Calu3 (cell line): ENCODE measurements around the gene CRCP. TPM values are rescaled to one million over a fixed set of nuclear protein-coding genes. Genes with fewer than 3 reads are reported as not detected.

Source experiments
- BruUV-seq: library from RNA; stranded (reverse); fragments of 400-500 nt; replicated peaks from 2 replicates; lab custom pipeline; 2021; lab: Mats Ljungman, UMichigan
- CTCF ChIA-PET: fragments of 300-600 bp; sonication (Branson Sonifier 250); formaldehyde crosslinking; loops from one replicate; lab custom pipeline; 2022; ENCODE audit warnings: antibody characterized with exemption; lab: Charles Lee
- DNase-seq: peaks from one replicate; pipeline ENCODE4 v3.0.0; 2022
- H3K27ac Mint-ChIP-seq: one replicate; pipeline ENCODE4 v1.8.0; 2022; ENCODE audit warnings: mixed read lengths; ENCODE audit not compliant: unreplicated experiment
- H3K27me3 Mint-ChIP-seq: one replicate; pipeline ENCODE4 v1.8.0; 2022; ENCODE audit warnings: mixed read lengths; ENCODE audit not compliant: unreplicated experiment
- H3K36me3 Mint-ChIP-seq: one replicate; pipeline ENCODE4 v1.8.0; 2022; ENCODE audit warnings: mild to moderate bottlenecking, moderate library complexity, mixed read lengths; ENCODE audit not compliant: insufficient read depth, unreplicated experiment
- H3K4me1 Mint-ChIP-seq: one replicate; pipeline ENCODE4 v1.8.0; 2022; ENCODE audit warnings: mild to moderate bottlenecking, low read depth, mixed read lengths; ENCODE audit not compliant: unreplicated experiment
- H3K4me3 Mint-ChIP-seq: one replicate; pipeline ENCODE4 v1.8.0; 2022; ENCODE audit warnings: mild to moderate bottlenecking, low read depth, moderate library complexity, mixed read lengths; ENCODE audit not compliant: unreplicated experiment
- H3K9me3 Mint-ChIP-seq: one replicate; pipeline ENCODE4 v1.8.0; 2022; ENCODE audit warnings: low read depth, mixed read lengths; ENCODE audit not compliant: unreplicated experiment
- CTCF ChIP-seq: fragments of 200-600 bp; IDR thresholded peaks from one replicate; pipeline ENCODE4 v1.8.0; 2022; ENCODE audit warnings: antibody characterized with exemption; ENCODE audit not compliant: unreplicated experiment
- intact Hi-C: fragments of 100-400 bp; cut with micrococcal nuclease; formaldehyde crosslinking; loops from one replicate; pipeline ENCODE4 v1.10.0; 2022; ENCODE audit not compliant: unreplicated experiment
- total RNA-seq: library from RNA; stranded (reverse); gene quantifications from 2 replicates; pipeline ENCODE4 v1.2.3, GENCODE V29; 2022

CRCP gene
- total RNA-seq, 1 experiment from 2014 or later, result 30.1 TPM

- CTCF ChIA-PET, result no interaction called here
- no TSS peak for BruUV-seq
- TF ChIP-seq CTCF, result no peak
- intact Hi-C loops, result no loop called here
- no peak for DNase-seq
- H3K36me3 Mint-ChIP-seq, result no peaks in the 10 kb centered on the region
- no peak overlapping the region for H3K27ac Mint-ChIP-seq
- H3K27me3 Mint-ChIP-seq, result peaks cover 20% of the 10 kb centered on the region
- no peaks in the 10 kb centered on the region for H3K4me1 Mint-ChIP-seq
- no peaks in the 10 kb centered on the region for H3K9me3 Mint-ChIP-seq
- no peak overlapping the region for H3K4me3 Mint-ChIP-seq
Measured at GRCh38 chr7:66193146-66193725, 78.6 kb downstream of the CRCP start.

- TF ChIP-seq CTCF, result no peak
- intact Hi-C loops, result no loop called here
- BruUV-seq, result no TSS peak
- H3K27ac Mint-ChIP-seq, result no peak overlapping the region
- no peak for DNase-seq
- no peak overlapping the region for H3K4me3 Mint-ChIP-seq
- CTCF ChIA-PET, result no interaction called here
- H3K27me3 Mint-ChIP-seq, result peaks cover 8% of the 10 kb centered on the region
- no peaks in the 10 kb centered on the region for H3K4me1 Mint-ChIP-seq
- no peaks in the 10 kb centered on the region for H3K36me3 Mint-ChIP-seq
- H3K9me3 Mint-ChIP-seq, result no peaks in the 10 kb centered on the region
Measured at GRCh38 chr7:66198469-66198868, 83.8 kb downstream of the CRCP start.

GRCh38 chr7:66198956-66199355, 84.3 kb downstream of the CRCP start:
- Mint-ChIP-seq H3K4me1 (no peaks in the 10 kb centered on the region), H3K4me3 (no peak overlapping the region), H3K27ac (no peak overlapping the region), H3K9me3 (no peaks in the 10 kb centered on the region), H3K27me3 (peaks cover 3% of the 10 kb centered on the region), H3K36me3 (no peaks in the 10 kb centered on the region)
- intact Hi-C loops, result no loop called here
- no peak for TF ChIP-seq CTCF
- no peak for DNase-seq
- no TSS peak for BruUV-seq
- CTCF ChIA-PET, result no interaction called here

- Mint-ChIP-seq H3K4me3 (no peak overlapping the region), H3K36me3 (peaks cover 18% of the 10 kb centered on the region), H3K4me1 (no peaks in the 10 kb centered on the region), H3K27me3 (no peaks in the 10 kb centered on the region), H3K9me3 (no peaks in the 10 kb centered on the region), H3K27ac (no peak overlapping the region)
- no peak for TF ChIP-seq CTCF
- BruUV-seq, result no TSS peak
- intact Hi-C loops, result no loop called here
- no peak for DNase-seq
- CTCF ChIA-PET, result no interaction called here
Measured at GRCh38 chr7:66202441-66202840, 87.8 kb downstream of the CRCP start.

Other genes with a start within 250 kb of the CRCP start
- 22.9 and 25.3 TPM in 2 replicates for gene VKORC1L1, start 241.8 kb upstream of the CRCP start, total RNA-seq
- gene GUSB, start 132.6 kb upstream of the CRCP start, total RNA-seq, result 36.5 and 43.8 TPM in 2 replicates
- 55.3 and 70.6 TPM in 2 replicates for gene ASL, start 39.0 kb upstream of the CRCP start, total RNA-seq
- 7.9 and 11.4 TPM in 2 replicates for gene TPST1, start 90.5 kb downstream of the CRCP start, total RNA-seq